Measurements from ENCODE around the gene LCMT2. TPM values are rescaled to one million over a fixed set of nuclear protein-coding genes. Genes with fewer than 3 reads are reported as not detected.
A peak's percentile ranks its signal among the peaks of the same experiment; 100 is the strongest.

LCMT2 gene
- total RNA-seq, 2 experiments from 2014 or later: 8.9 to 9.5 TPM

- Mint-ChIP-seq H3K27ac (no peak overlapping the region), H3K36me3 (ENCODE audit: low read depth) (peaks cover 24% of the 10 kb centered on the region), H3K9me3 (no peaks in the 10 kb centered on the region), H3K4me1 (no peaks in the 10 kb centered on the region), H3K4me3 (no peak overlapping the region), H3K27me3 (no peaks in the 10 kb centered on the region)
- CTCF ChIA-PET: interaction anchor here (0.6 to 1.4 kb wide), 2 partner anchors 10 to 403 kb away, joined by 3 read pairs; no protein-coding TSS in a partner anchor
- DNase-seq: no peak
- POLR2A ChIA-PET: no interaction called here
Measured at GRCh38 chr15:43346305-43346704, 15.9 kb upstream of the LCMT2 start.

GRCh38 chr15:43330780-43331087 is 361 bp upstream of the LCMT2 start:
- ChIA-PET CTCF (interaction anchor here (0.9 kb wide), 1 partner anchor 40 kb away, joined by 4 read pairs; the partner anchor contains the start of genes TUBGCP4 and ZSCAN29), POLR2A (interaction anchor here (3.1 kb wide), 1 partner anchor 39 kb away, joined by 20 read pairs; the partner anchor contains the start of genes TUBGCP4 and ZSCAN29)
- no peaks in the 10 kb centered on the region for H3K9me3 Mint-ChIP-seq
- H3K4me1 Mint-ChIP-seq: peaks cover 41% of the 10 kb centered on the region
- no peak for DNase-seq
- H3K4me3 Mint-ChIP-seq: peak overlapping the region; percentile 91
- H3K27ac Mint-ChIP-seq: peak overlapping the region; percentile 99
- peaks cover 51% of the 10 kb centered on the region for H3K36me3 Mint-ChIP-seq (ENCODE audit: low read depth)
- no peaks in the 10 kb centered on the region for H3K27me3 Mint-ChIP-seq

GRCh38 chr15:43329217-43329959 is 985 bp downstream of the LCMT2 start:
- Mint-ChIP-seq H3K4me1 (peaks cover 44% of the 10 kb centered on the region), H3K36me3 (ENCODE audit: low read depth) (peaks cover 44% of the 10 kb centered on the region), H3K27ac (peak overlapping the region; percentile 99), H3K27me3 (no peaks in the 10 kb centered on the region), H3K9me3 (no peaks in the 10 kb centered on the region), H3K4me3 (peak overlapping the region; percentile 91)
- CTCF ChIA-PET: interaction anchor here (1.0 kb wide), 1 partner anchor 42 kb away, joined by 4 read pairs; the partner anchor contains the start of genes TUBGCP4 and ZSCAN29
- peak; percentile 16 for DNase-seq
- POLR2A ChIA-PET: interaction anchor here (0.8 to 3.1 kb wide), 10 partner anchors 9 to 1056 kb away, joined by 3 to 20 read pairs (median 3); partner anchors contain the start of genes TMEM87A, TUBGCP4 and ZSCAN29

- POLR2A ChIA-PET: interaction anchor here (1.5 kb wide), 1 partner anchor 46 kb away, joined by 3 read pairs; the partner anchor contains the start of genes TUBGCP4 and ZSCAN29
- H3K9me3 Mint-ChIP-seq: no peaks in the 10 kb centered on the region
Measured at GRCh38 chr15:43325039-43325684, 5.2 kb downstream of the LCMT2 start.

GRCh38 chr15:43318990-43319771 is 11.2 kb downstream of the LCMT2 start:
- Mint-ChIP-seq H3K36me3 (ENCODE audit: low read depth) (no peaks in the 10 kb centered on the region), H3K4me1 (no peaks in the 10 kb centered on the region), H3K9me3 (no peaks in the 10 kb centered on the region), H3K27ac (no peak overlapping the region), H3K4me3 (no peak overlapping the region), H3K27me3 (peaks cover 19% of the 10 kb centered on the region)
- POLR2A ChIA-PET: interaction anchor here (2.3 kb wide), 1 partner anchor 10 kb away, joined by 7 read pairs; no protein-coding TSS in a partner anchor
- no peak for DNase-seq
- CTCF ChIA-PET: interaction anchor here (0.6 kb wide), 1 partner anchor 73 kb away, joined by 5 read pairs; no protein-coding TSS in a partner anchor

More at GRCh38 chr15:43325039-43325684, 5.2 kb downstream of the LCMT2 start:
- Mint-ChIP-seq H3K4me3 (no peak overlapping the region), H3K27me3 (peaks cover 9% of the 10 kb centered on the region), H3K4me1 (peaks cover 26% of the 10 kb centered on the region), H3K36me3 (ENCODE audit: low read depth) (peaks cover 26% of the 10 kb centered on the region), H3K27ac (no peak overlapping the region)
- DNase-seq: no peak
- CTCF ChIA-PET: no interaction called here

- peaks cover 29% of the 10 kb centered on the region for H3K27me3 Mint-ChIP-seq
- no peaks in the 10 kb centered on the region for H3K36me3 Mint-ChIP-seq (ENCODE audit: low read depth)
- ChIA-PET CTCF (no interaction called here), POLR2A (no interaction called here)
- no peak overlapping the region for H3K27ac Mint-ChIP-seq
- H3K9me3 Mint-ChIP-seq: no peaks in the 10 kb centered on the region
- no peaks in the 10 kb centered on the region for H3K4me1 Mint-ChIP-seq
- no peak for DNase-seq
- H3K4me3 Mint-ChIP-seq: no peak overlapping the region
Measured at GRCh38 chr15:43317566-43318184, 12.7 kb downstream of the LCMT2 start.

- H3K4me3 Mint-ChIP-seq: no peak overlapping the region
- DNase-seq: no peak
- H3K27ac Mint-ChIP-seq: no peak overlapping the region
- H3K36me3 Mint-ChIP-seq (ENCODE audit: low read depth): no peaks in the 10 kb centered on the region
- H3K4me1 Mint-ChIP-seq: no peaks in the 10 kb centered on the region
- H3K9me3 Mint-ChIP-seq: no peaks in the 10 kb centered on the region
- POLR2A ChIA-PET: no interaction called here
- CTCF ChIA-PET: no interaction called here
- peaks cover 30% of the 10 kb centered on the region for H3K27me3 Mint-ChIP-seq
Measured at GRCh38 chr15:43316971-43317346, 13.4 kb downstream of the LCMT2 start.

GRCh38 chr15:43316016-43316970 is 14.1 kb downstream of the LCMT2 start:
- Mint-ChIP-seq H3K9me3 (no peaks in the 10 kb centered on the region), H3K27me3 (peaks cover 32% of the 10 kb centered on the region), H3K4me3 (no peak overlapping the region), H3K4me1 (no peaks in the 10 kb centered on the region), H3K27ac (no peak overlapping the region), H3K36me3 (ENCODE audit: low read depth) (no peaks in the 10 kb centered on the region)
- CTCF ChIA-PET: no interaction called here
- DNase-seq: no peak
- POLR2A ChIA-PET: no interaction called here

- Mint-ChIP-seq H3K4me1 (no peaks in the 10 kb centered on the region), H3K27ac (no peak overlapping the region), H3K9me3 (no peaks in the 10 kb centered on the region), H3K27me3 (peaks cover 41% of the 10 kb centered on the region), H3K4me3 (no peak overlapping the region), H3K36me3 (ENCODE audit: low read depth) (no peaks in the 10 kb centered on the region)
- ChIA-PET CTCF (no interaction called here), POLR2A (no interaction called here)
- no peak for DNase-seq
Measured at GRCh38 chr15:43314171-43314570, 16.2 kb downstream of the LCMT2 start.

GRCh38 chr15:43312378-43312777 is 18.0 kb downstream of the LCMT2 start:
- Mint-ChIP-seq H3K36me3 (ENCODE audit: low read depth) (no peaks in the 10 kb centered on the region), H3K9me3 (no peaks in the 10 kb centered on the region), H3K27me3 (peaks cover 49% of the 10 kb centered on the region), H3K27ac (no peak overlapping the region), H3K4me1 (no peaks in the 10 kb centered on the region), H3K4me3 (no peak overlapping the region)
- CTCF ChIA-PET: interaction anchor here (1.5 kb wide), 1 partner anchor 26 kb away, joined by 3 read pairs; no protein-coding TSS in a partner anchor
- DNase-seq: no peak
- POLR2A ChIA-PET: interaction anchor here (1.0 kb wide), 1 partner anchor 17 kb away, joined by 3 read pairs; no protein-coding TSS in a partner anchor

- Mint-ChIP-seq H3K36me3 (ENCODE audit: low read depth) (no peaks in the 10 kb centered on the region), H3K9me3 (no peaks in the 10 kb centered on the region), H3K4me3 (no peak within 1 kb of the TSS), H3K27ac (no peak within 1 kb of the TSS), H3K27me3 (peaks cover 40% of the 10 kb centered on the region), H3K4me1 (no peaks in the 10 kb centered on the region)
- CTCF ChIA-PET: interaction anchor here (2.4 kb wide), 1 partner anchor 17 kb away, joined by 5 read pairs; no protein-coding TSS in a partner anchor
- POLR2A ChIA-PET: no interaction called here
- no peak for DNase-seq
Measured at GRCh38 chr15:43302205-43302817, 28.1 kb downstream of the LCMT2 start, which contains the start of gene TGM7. Gene TGM7 (minus strand): TSS chr15:43302255.
